ENCODE measurements around the gene CDH19. TPM values are rescaled to one million over a fixed set of nuclear protein-coding genes. Genes with fewer than 3 reads are reported as not detected.

The CDH19 gene
- total RNA-seq, 1 donor from 2014 or later, result not detected

DNA sequence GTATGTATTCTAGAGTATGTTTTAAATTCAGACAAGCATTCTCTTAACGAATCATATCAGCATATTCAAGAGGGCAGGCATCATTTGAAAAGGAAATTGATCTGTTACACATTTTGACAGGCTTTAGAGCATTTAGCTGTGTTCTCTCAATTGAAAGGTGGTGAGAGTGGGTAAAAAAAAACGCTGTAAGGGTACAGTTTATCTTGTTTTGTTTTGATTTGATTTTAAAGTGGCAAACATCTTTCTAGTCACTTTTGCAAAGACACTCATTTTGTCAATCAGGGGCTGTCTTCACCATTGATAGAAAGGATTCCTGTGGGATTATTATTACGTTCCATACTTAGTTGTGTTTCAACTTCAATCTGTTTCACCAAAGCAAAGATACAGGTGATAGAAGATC lies 2.2 kb downstream of the CDH19 start:
- H3K9me3 Mint-ChIP-seq, result peaks cover 6% of the 10 kb centered on the region
- H3K4me3 Mint-ChIP-seq, result no peak overlapping the region
- no peaks in the 10 kb centered on the region for H3K36me3 Mint-ChIP-seq (ENCODE audit: low read depth)
- DNase-seq (no peak), ATAC-seq (ENCODE audit: low read depth) (no peak)
- H3K27me3 Mint-ChIP-seq, result no peaks in the 10 kb centered on the region
- ChIA-PET POLR2A (no interaction called here), CTCF (no interaction called here)
- H3K4me1 Mint-ChIP-seq, result no peaks in the 10 kb centered on the region
- intact Hi-C loops (cut with micrococcal nuclease), result no loop called here
- no peak overlapping the region for H3K27ac Mint-ChIP-seq
- TF ChIP-seq, protein P1, sequence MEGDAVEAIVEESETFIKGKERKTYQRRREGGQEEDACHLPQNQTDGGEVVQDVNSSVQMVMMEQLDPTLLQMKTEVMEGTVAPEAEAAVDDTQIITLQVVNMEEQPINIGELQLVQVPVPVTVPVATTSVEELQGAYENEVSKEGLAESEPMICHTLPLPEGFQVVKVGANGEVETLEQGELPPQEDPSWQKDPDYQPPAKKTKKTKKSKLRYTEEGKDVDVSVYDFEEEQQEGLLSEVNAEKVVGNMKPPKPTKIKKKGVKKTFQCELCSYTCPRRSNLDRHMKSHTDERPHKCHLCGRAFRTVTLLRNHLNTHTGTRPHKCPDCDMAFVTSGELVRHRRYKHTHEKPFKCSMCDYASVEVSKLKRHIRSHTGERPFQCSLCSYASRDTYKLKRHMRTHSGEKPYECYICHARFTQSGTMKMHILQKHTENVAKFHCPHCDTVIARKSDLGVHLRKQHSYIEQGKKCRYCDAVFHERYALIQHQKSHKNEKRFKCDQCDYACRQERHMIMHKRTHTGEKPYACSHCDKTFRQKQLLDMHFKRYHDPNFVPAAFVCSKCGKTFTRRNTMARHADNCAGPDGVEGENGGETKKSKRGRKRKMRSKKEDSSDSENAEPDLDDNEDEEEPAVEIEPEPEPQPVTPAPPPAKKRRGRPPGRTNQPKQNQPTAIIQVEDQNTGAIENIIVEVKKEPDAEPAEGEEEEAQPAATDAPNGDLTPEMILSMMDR (IDR thresholded peaks at IDR 0.05), result no peak

DNA sequence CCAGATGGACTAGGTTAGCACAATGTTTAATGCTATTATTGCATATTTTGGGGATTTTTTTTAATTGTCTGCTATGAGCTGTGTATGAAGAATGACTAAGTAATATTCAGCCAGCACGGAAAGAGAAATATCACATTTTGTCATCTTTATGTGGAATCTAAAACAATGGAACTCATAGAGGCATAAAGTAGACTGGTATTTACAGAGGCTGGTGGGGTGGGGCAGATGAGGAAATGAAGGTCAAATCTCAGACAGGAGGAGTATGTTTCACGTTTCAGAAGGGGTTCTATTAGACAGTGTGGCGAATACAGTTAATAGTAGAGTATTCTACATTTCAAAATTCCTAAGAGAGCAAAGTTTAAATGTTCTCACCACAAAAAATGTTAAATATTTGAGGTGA lies 4.7 kb downstream of the CDH19 start:
- Mint-ChIP-seq H3K4me1 (no peaks in the 10 kb centered on the region), H3K4me3 (no peak overlapping the region), H3K36me3 (ENCODE audit: low read depth) (no peaks in the 10 kb centered on the region), H3K27me3 (no peaks in the 10 kb centered on the region), H3K27ac (no peak overlapping the region), H3K9me3 (peaks cover 9% of the 10 kb centered on the region)
- ATAC-seq (ENCODE audit: low read depth), result no peak
- TF ChIP-seq, protein P1 (IDR thresholded peaks at IDR 0.05), result no peak
- CTCF ChIA-PET, result no interaction called here
- POLR2A ChIA-PET, result no interaction called here
- DNase-seq, result no peak
- intact Hi-C loops (cut with micrococcal nuclease), result no loop called here

DNA sequence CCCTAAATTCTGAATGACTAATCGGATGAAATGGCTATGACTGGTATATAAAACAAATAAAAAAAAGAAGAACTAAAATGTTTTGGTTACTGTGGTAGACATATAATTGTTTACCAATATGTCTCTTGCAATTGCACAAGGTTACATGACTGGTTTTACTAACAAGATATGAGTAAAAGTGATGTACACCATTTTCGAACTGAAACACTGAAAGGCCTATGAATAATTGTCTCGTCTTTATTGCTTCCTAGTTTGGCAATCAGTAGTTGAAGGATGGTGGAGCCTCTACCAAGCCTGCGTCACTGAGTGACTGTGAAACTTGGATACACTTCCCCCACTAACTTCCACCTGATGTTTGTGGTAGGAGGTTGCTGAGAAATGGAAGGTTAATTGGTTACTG lies 16.5 kb downstream of the CDH19 start:
- Mint-ChIP-seq H3K4me1 (no peaks in the 10 kb centered on the region), H3K4me3 (no peak overlapping the region), H3K27ac (no peak overlapping the region), H3K27me3 (no peaks in the 10 kb centered on the region), H3K36me3 (ENCODE audit: low read depth) (no peaks in the 10 kb centered on the region), H3K9me3 (no peaks in the 10 kb centered on the region)
- no peak for DNase-seq
- ATAC-seq (ENCODE audit: low read depth), result no peak
- CTCF ChIA-PET, result no interaction called here
- TF ChIP-seq, protein P1 (IDR thresholded peaks at IDR 0.05), result no peak
- intact Hi-C loops (cut with micrococcal nuclease), result no loop called here
- POLR2A ChIA-PET, result no interaction called here

DNA sequence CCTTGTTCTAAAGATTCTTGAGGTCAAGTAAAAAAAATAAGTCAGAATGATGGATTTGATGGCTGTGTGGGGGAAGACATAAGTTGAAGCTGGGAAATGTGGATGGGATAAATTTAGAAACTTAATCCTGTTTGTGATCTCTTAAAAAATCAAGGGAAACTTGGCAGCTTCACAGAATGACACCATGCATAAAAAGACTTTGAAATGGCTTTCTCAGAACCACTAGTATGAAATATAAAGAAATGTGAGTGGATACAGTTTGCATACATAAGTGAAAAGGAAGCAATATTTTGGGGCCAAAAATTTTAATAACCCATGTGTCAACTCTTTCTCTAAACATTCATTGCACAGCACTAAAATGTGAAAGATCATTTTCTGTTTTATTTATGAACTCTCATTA lies 21.7 kb downstream of the CDH19 start:
- POLR2A ChIA-PET, result no interaction called here
- no peaks in the 10 kb centered on the region for H3K27me3 Mint-ChIP-seq
- ATAC-seq (ENCODE audit: low read depth), result no peak
- intact Hi-C loops (cut with micrococcal nuclease), result no loop called here
- H3K27ac Mint-ChIP-seq, result no peak overlapping the region
- H3K9me3 Mint-ChIP-seq, result no peaks in the 10 kb centered on the region
- TF ChIP-seq, protein P1 (IDR thresholded peaks at IDR 0.05), result no peak
- H3K4me1 Mint-ChIP-seq, result no peaks in the 10 kb centered on the region
- CTCF ChIA-PET, result no interaction called here
- H3K36me3 Mint-ChIP-seq (ENCODE audit: low read depth), result no peaks in the 10 kb centered on the region
- H3K4me3 Mint-ChIP-seq, result no peak overlapping the region
- DNase-seq, result no peak

DNA sequence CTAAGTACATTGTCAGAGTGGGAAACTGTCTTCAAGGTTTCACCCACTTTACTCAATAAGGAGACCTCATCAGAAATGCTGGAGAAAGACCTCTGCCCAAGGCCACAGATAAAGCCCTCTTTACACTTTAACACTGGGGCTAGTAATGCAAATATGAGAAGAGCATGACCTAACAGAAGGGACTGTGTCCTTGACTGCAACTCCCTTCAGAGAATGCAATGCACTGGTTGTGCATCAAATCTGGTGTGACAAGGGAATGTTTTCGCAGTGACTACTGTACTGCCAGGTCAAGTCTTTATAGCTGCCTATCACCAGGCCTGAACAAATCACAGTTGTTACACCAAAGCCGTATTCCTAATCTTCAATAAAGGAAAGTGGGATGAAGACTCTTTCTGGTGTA lies 28.6 kb downstream of the CDH19 start:
- TF ChIP-seq, protein P1 (IDR thresholded peaks at IDR 0.05), result no peak
- Mint-ChIP-seq H3K9me3 (no peaks in the 10 kb centered on the region), H3K36me3 (ENCODE audit: low read depth) (no peaks in the 10 kb centered on the region), H3K27me3 (no peaks in the 10 kb centered on the region), H3K4me3 (no peak overlapping the region), H3K27ac (no peak overlapping the region), H3K4me1 (no peaks in the 10 kb centered on the region)
- ATAC-seq (ENCODE audit: low read depth) (no peak), DNase-seq (no peak)
- intact Hi-C loops (cut with micrococcal nuclease), result no loop called here
- ChIA-PET POLR2A (no interaction called here), CTCF (no interaction called here)
